ENCODE results near the gene CSTF2T.

The CSTF2T gene

GRCh38 chr10:51699475-51700227, at the start of gene CSTF2T:
TSS of gene CSTF2T (minus strand) at chr10:51699595. CDS start at chr10:51699549, 46 bp downstream.
- peak; percentile 97 for DNase-seq

- no peak for DNase-seq
These were observed 49.6 kb upstream of the CSTF2T start for GRCh38 chr10:51748959-51749358.

GRCh38 chr10:51747216-51747615, 47.8 kb upstream of the CSTF2T start:
- DNase-seq, result no peak

- no peak for DNase-seq
These were observed 46.0 kb upstream of the CSTF2T start for GRCh38 chr10:51745397-51745796.

- DNase-seq, result no peak
These were observed 45.0 kb upstream of the CSTF2T start for GRCh38 chr10:51744235-51745000.

- DNase-seq, result no peak
These were observed 43.8 kb upstream of the CSTF2T start for GRCh38 chr10:51743146-51743545.

- DNase-seq, result no peak
These were observed 33.7 kb upstream of the CSTF2T start for GRCh38 chr10:51733057-51733456.

- DNase-seq, result no peak
These were observed 30.6 kb upstream of the CSTF2T start for GRCh38 chr10:51729822-51730555.

- DNase-seq, result no peak
These were observed 24.6 kb upstream of the CSTF2T start for GRCh38 chr10:51724038-51724437.

GRCh38 chr10:51718804-51719291, 19.5 kb upstream of the CSTF2T start:
- no peak for DNase-seq

GRCh38 chr10:51716981-51717380, 17.6 kb upstream of the CSTF2T start:
- DNase-seq, result no peak

- DNase-seq, result peak; percentile 23
These were observed 12.1 kb upstream of the CSTF2T start for GRCh38 chr10:51711519-51711891.

- DNase-seq, result no peak
These were observed 10.1 kb upstream of the CSTF2T start for GRCh38 chr10:51709324-51709972.

- DNase-seq, result no peak
These were observed 9.2 kb upstream of the CSTF2T start for GRCh38 chr10:51708609-51709008.

- no peak for DNase-seq
These were observed 8.5 kb upstream of the CSTF2T start for GRCh38 chr10:51707821-51708424.

GRCh38 chr10:51707392-51707791, 8.0 kb upstream of the CSTF2T start:
- no peak for DNase-seq

- DNase-seq, result no peak
These were observed 6.8 kb upstream of the CSTF2T start for GRCh38 chr10:51706225-51706624.

GRCh38 chr10:51705774-51706173, 6.4 kb upstream of the CSTF2T start:
- DNase-seq, result no peak

- peak; percentile 60 for DNase-seq
These were observed 928 bp upstream of the CSTF2T start for GRCh38 chr10:51700228-51700817.

- no peak for DNase-seq
These were observed 285 bp downstream of the CSTF2T start for GRCh38 chr10:51699145-51699474.

- no peak for DNase-seq
These were observed 827 bp downstream of the CSTF2T start for GRCh38 chr10:51698473-51699063.

GRCh38 chr10:51696251-51696650, 3.1 kb downstream of the CSTF2T start:
- no peak for DNase-seq

Measured in OCI-M1 (cell line).